ENCODE results near the gene LMBR1L.

The LMBR1L gene

GRCh38 chr12:49052451-49053208, 58.0 kb downstream of the LMBR1L start:
- no peak for DNase-seq (ENCODE audit: low read depth)

- DNase-seq (ENCODE audit: low read depth) = no peak
Observed at GRCh38 chr12:49051777-49052438, 58.7 kb downstream of the LMBR1L start.

GRCh38 chr12:49051373-49051764, 59.3 kb downstream of the LMBR1L start:
- no peak for DNase-seq (ENCODE audit: low read depth)

GRCh38 chr12:49050507-49051372, 59.9 kb downstream of the LMBR1L start:
- DNase-seq (ENCODE audit: low read depth) = no peak

- no peak for DNase-seq (ENCODE audit: low read depth)
Observed at GRCh38 chr12:49049566-49050224, 61.0 kb downstream of the LMBR1L start.

GRCh38 chr12:49048953-49049352, 61.7 kb downstream of the LMBR1L start:
- no peak for DNase-seq (ENCODE audit: low read depth)
